SKM-1 (cell line): ENCODE results near the gene SLC30A1.

ENCODE experiments used
- DNase-seq: peaks from one replicate; lab custom pipeline; 2025; ENCODE audit not compliant: unreplicated experiment; lab: John Stamatoyannopoulos, UW

Gene SLC30A1

DNA sequence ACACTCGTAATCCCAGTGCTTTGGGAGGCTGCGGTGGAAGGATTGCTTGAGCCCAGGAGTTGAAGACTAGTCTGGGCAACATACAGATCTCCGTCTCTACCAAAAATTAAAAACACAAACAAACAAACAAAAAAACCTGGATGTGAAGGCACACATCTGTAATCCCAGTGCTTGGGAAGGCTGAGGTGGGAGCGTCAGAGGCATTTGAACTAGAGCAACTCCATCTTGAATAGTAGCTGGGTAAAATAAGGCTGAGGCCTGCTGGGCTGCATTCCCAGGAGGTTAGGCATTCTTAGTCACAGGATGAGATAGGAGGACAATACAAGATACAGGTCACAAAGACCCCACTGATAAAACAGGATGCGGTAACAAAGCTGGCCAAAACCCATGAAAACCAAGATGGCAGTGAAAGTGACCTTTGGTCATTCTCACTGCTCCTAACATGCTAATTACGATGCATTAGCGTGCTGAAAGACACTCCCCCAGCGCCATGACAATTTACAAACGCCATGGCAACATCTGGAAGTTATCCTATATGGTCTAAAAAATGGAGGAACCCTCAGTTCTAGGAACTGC lies 53.8 kb downstream of the SLC30A1 start:
- DNase-seq: no peak

- DNase-seq: no peak
Measured at GRCh38 chr1:211524521-211524920, 54.4 kb downstream of the SLC30A1 start.

GRCh38 chr1:211522804-211523203 lies 56.2 kb downstream of the SLC30A1 start:
- no peak for DNase-seq
